Mesendoderm (in vitro differentiated cells): ENCODE measurements around the gene WDR55.

ENCODE experiments used
- DNase-seq: peaks from one replicate; pipeline ENCODE4 v3.0.0; 2013
- H2AK5ac ChIP-seq: 2 replicates; pipeline ENCODE4 v1.6.1; 2013; ENCODE audit warnings: low read length, inconsistent platforms
- H2BK120ac ChIP-seq: 2 replicates; pipeline ENCODE4 v1.6.1; 2013; ENCODE audit warnings: low read depth, mild to moderate bottlenecking, low read length, moderate library complexity, mixed read lengths
- H2BK15ac ChIP-seq: replicated peaks from 2 replicates; pipeline ENCODE4 v1.6.1; 2013; ENCODE audit warnings: low read depth, mild to moderate bottlenecking, moderate library complexity
- H2BK5ac ChIP-seq: 2 replicates; pipeline ENCODE4 v1.6.1; 2013; ENCODE audit warnings: low read length, inconsistent platforms
- H3K18ac ChIP-seq: 2 replicates; pipeline ENCODE4 v1.6.1; 2013; ENCODE audit warnings: mild to moderate bottlenecking, low read length, mixed read lengths
- H3K23ac ChIP-seq: one replicate; pipeline ENCODE4 v1.6.1; 2013; ENCODE audit warnings: low read length
- H3K27ac ChIP-seq: 2 replicates; pipeline ENCODE4 v1.5.1; 2013; ENCODE audit warnings: low read depth, mild to moderate bottlenecking, inconsistent platforms, low read length, moderate library complexity
- H3K27me3 ChIP-seq: 2 replicates; pipeline ENCODE4 v1.6.1; 2013; ENCODE audit warnings: low read length, control low read depth, mild to moderate bottlenecking, inconsistent platforms; ENCODE audit not compliant: insufficient read depth, poor library complexity
- H3K36me3 ChIP-seq: 2 replicates; pipeline ENCODE4 v1.6.1; 2013; ENCODE audit warnings: low read length, inconsistent platforms; ENCODE audit not compliant: control insufficient read depth, insufficient read depth
- H3K4ac ChIP-seq: one replicate; pipeline ENCODE4 v1.6.1; 2013; ENCODE audit warnings: low read depth, mild to moderate bottlenecking, low read length, moderate library complexity
- H3K4me1 ChIP-seq: 2 replicates; pipeline ENCODE4 v1.6.1; 2013; ENCODE audit warnings: low read depth, low read length, inconsistent platforms; ENCODE audit not compliant: control insufficient read depth
- H3K4me2 ChIP-seq: 2 replicates; pipeline ENCODE4 v1.6.1; 2013; ENCODE audit warnings: low read length
- H3K4me3 ChIP-seq: 2 replicates; pipeline ENCODE4 v1.5.1; 2013; ENCODE audit warnings: mild to moderate bottlenecking, low read length
- H3K56ac ChIP-seq: one replicate; pipeline ENCODE4 v1.6.1; 2013; ENCODE audit warnings: low read length
- H3K79me1 ChIP-seq: 2 replicates; pipeline ENCODE4 v1.6.1; 2013; ENCODE audit warnings: low read length, inconsistent platforms
- H3K79me2 ChIP-seq: 2 replicates; pipeline ENCODE4 v1.6.1; 2013; ENCODE audit warnings: mild to moderate bottlenecking, low read length; ENCODE audit not compliant: control insufficient read depth, insufficient read depth
- H3K9ac ChIP-seq: 2 replicates; pipeline ENCODE4 v1.6.1; 2013; ENCODE audit warnings: low read length, inconsistent platforms
- H4K5ac ChIP-seq: one replicate; pipeline ENCODE4 v1.6.1; 2013; ENCODE audit warnings: low read length
- H4K8ac ChIP-seq: one replicate; pipeline ENCODE4 v1.6.1; 2013; ENCODE audit warnings: low read depth, mild to moderate bottlenecking, control low read depth, low read length, moderate library complexity
- WGBS: extraction: QIAGEN DNeasy Blood & Tissue Kit; methylation state at CpG from one replicate; pipeline ENCODE4 v1.1.7; 2013; ENCODE audit warnings: low lambda C conversion rate, missing lambda C conversion rate; ENCODE audit not compliant: insufficient coverage; ENCODE audit errors: extremely low coverage; 5-methylcytosine and 5-hydroxymethylcytosine counted together

WDR55 gene

DNA sequence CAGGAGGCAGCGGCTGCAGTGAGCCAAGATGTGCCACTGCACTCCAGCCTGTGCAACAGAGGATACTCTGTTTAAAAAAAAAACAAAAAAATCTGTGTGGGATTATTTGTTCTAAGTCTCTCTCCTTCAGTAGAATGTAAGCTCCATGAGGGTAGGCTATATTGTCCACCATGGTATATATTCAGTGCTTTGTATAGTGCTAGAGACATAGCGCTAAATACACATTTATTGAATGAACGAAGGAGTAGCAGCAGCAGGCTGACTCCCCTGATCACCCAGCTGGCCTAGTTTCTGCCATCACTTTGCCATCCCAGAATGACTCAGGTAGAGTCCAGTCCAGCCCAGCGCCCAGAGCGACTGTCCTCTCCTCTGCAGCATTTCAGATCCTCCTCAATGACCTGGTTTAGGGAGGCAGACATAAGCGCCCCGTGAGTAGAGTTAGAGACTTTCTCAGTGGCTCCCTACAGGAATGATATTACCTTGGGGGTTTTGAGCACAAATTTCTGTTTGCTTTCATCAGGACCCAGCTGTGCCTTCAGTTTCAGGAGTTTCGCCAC, 25.8 kb downstream of the WDR55 start:
- H3K79me1 ChIP-seq, result peaks cover 16% of the 10 kb centered on the region
- no peaks in the 10 kb centered on the region for H3K27me3 ChIP-seq
- peaks cover 7% of the 10 kb centered on the region for H3K36me3 ChIP-seq
- H3K79me2 ChIP-seq, result peaks cover 26% of the 10 kb centered on the region
- H4K8ac ChIP-seq, result no peak overlapping the region
- no peak overlapping the region for H2BK5ac ChIP-seq
- H3K27ac ChIP-seq, result no peak overlapping the region
- no peak overlapping the region for H3K4ac ChIP-seq
- no CpG with 5 or more reads among the region's 8 CpGs for WGBS
- no peak overlapping the region for H2AK5ac ChIP-seq
- peak overlapping the region; percentile 99 for H3K4me3 ChIP-seq
- peaks cover 2% of the 10 kb centered on the region for H3K4me1 ChIP-seq
- H2BK15ac ChIP-seq, result no peak overlapping the region
- H3K9ac ChIP-seq, result peak overlapping the region; percentile 98
- H3K56ac ChIP-seq, result peak overlapping the region; percentile 99
- H3K23ac ChIP-seq, result no peak overlapping the region
- no peak overlapping the region for H2BK120ac ChIP-seq
- peak overlapping the region; percentile 89 for H3K4me2 ChIP-seq
- no peak for DNase-seq
- H4K5ac ChIP-seq, result no peak overlapping the region
- H3K18ac ChIP-seq, result no peak overlapping the region

DNA sequence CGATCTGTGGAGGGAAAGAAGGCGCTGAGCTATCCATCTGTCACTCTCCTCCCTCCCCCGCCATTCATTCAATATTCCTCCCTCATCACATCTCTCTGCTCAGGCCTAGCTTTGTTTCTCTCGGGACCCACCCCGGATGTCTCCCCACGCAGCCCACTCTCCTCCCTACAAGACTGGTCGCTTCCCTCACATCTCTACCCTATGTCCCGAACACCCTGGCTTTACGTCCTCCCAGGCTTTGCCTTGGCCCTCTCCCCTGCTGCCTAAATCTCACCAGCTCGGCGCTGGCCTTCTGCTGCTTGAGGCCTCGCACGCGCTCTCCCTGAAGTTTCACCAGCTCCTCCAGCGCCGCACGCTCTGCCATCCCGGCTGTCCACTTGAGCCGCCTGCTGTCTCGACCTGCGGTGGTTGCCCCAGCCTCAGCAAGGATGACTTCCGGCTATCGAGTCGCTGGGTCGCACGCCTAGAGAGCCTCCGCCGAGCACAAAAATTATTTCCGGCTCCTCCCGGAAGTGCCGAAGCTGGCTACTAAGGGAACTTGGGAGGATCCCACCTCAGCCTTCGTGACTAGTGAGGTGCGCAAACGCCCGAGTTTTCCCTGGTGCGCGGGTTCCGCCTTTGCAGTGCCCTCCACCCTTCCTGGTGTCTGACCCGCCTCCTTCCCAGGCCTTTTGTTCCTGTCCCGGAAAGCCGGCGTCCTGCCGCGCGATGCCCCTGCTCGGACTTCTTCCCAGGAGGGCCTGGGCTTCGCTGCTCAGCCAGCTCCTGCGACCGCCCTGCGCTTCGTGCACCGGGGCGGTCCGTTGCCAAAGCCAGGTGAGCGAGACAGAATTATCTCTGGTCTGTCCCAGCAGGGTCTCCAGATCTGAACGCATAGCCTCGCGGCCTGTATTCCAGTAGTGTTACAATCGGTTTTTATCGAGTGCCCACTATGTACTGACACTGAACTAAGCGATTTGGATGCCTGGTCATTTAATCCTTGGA, 26.5 kb downstream of the WDR55 start, which contains the start of the genes HARS1 and HARS2:
Gene HARS1, minus strand, starts transcription at position 430 of the 984 bp plus-strand sequence. Its CDS starts 66 bp downstream, at position 364.
Gene HARS2, plus strand, starts transcription at position 515 of the 984 bp plus-strand sequence. Its CDS starts 194 bp downstream, at position 709.
- no peak within 1 kb of the TSS for H2AK5ac ChIP-seq
- peak within 1 kb of the TSS; percentile 98 for H3K9ac ChIP-seq
- H3K18ac ChIP-seq, result peak within 1 kb of the TSS; percentile 41
- no peak within 1 kb of the TSS for H4K5ac ChIP-seq
- peak within 1 kb of the TSS; percentile 82 for H3K4ac ChIP-seq
- H3K27ac ChIP-seq, result peak within 1 kb of the TSS; percentile 77
- H3K4me2 ChIP-seq, result peak within 1 kb of the TSS; percentile 89
- peaks cover 9% of the 10 kb centered on the region for H3K36me3 ChIP-seq
- no peak within 1 kb of the TSS for H2BK120ac ChIP-seq
- WGBS, result no CpG with 5 or more reads among the region's 61 CpGs
- H3K56ac ChIP-seq, result peak within 1 kb of the TSS; percentile 99
- peak within 1 kb of the TSS; percentile 66 for H2BK5ac ChIP-seq
- peaks cover 2% of the 10 kb centered on the region for H3K4me1 ChIP-seq
- H3K4me3 ChIP-seq, result peak within 1 kb of the TSS; percentile 99
- no peak within 1 kb of the TSS for H2BK15ac ChIP-seq
- DNase-seq, result peak; percentile 99
- H3K27me3 ChIP-seq, result no peaks in the 10 kb centered on the region
- peaks cover 26% of the 10 kb centered on the region for H3K79me2 ChIP-seq
- no peak within 1 kb of the TSS for H4K8ac ChIP-seq
- H3K79me1 ChIP-seq, result peaks cover 17% of the 10 kb centered on the region
- peak within 1 kb of the TSS; percentile 98 for H3K23ac ChIP-seq

DNA sequence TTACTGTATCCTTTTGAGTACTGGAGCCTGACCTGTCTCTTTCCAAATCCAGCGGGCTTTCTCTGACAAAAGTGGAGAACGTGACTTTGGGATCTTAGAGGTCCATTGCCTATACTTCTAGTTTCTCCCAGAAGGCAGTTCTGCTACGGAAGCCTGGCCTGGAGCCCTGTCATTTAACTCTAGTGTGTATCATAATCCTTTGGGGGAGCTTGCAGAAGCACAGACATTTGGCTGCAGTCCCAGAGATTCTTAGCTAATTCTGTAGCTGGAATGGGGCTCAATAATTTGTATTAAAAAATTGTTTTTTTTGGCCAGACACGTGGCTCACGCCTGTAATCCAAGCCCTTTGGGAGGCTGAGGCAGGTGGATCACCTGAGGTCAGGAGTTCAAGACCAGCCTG, 29.6 kb downstream of the WDR55 start:
- peaks cover 26% of the 10 kb centered on the region for H3K79me2 ChIP-seq
- H3K56ac ChIP-seq, result no peak overlapping the region
- WGBS, result no CpG with 5 or more reads among the region's 5 CpGs
- no peak overlapping the region for H3K4ac ChIP-seq
- H3K36me3 ChIP-seq, result peaks cover 17% of the 10 kb centered on the region
- no peak overlapping the region for H3K4me2 ChIP-seq
- peaks cover 4% of the 10 kb centered on the region for H3K4me1 ChIP-seq
- H3K4me3 ChIP-seq, result no peak overlapping the region
- no peak overlapping the region for H3K23ac ChIP-seq
- H4K5ac ChIP-seq, result no peak overlapping the region
- H2AK5ac ChIP-seq, result no peak overlapping the region
- H2BK120ac ChIP-seq, result no peak overlapping the region
- H3K18ac ChIP-seq, result no peak overlapping the region
- no peak overlapping the region for H2BK15ac ChIP-seq
- peaks cover 16% of the 10 kb centered on the region for H3K79me1 ChIP-seq
- no peak overlapping the region for H4K8ac ChIP-seq
- H3K9ac ChIP-seq, result no peak overlapping the region
- no peak for DNase-seq
- no peaks in the 10 kb centered on the region for H3K27me3 ChIP-seq
- H2BK5ac ChIP-seq, result no peak overlapping the region
- no peak overlapping the region for H3K27ac ChIP-seq

DNA sequence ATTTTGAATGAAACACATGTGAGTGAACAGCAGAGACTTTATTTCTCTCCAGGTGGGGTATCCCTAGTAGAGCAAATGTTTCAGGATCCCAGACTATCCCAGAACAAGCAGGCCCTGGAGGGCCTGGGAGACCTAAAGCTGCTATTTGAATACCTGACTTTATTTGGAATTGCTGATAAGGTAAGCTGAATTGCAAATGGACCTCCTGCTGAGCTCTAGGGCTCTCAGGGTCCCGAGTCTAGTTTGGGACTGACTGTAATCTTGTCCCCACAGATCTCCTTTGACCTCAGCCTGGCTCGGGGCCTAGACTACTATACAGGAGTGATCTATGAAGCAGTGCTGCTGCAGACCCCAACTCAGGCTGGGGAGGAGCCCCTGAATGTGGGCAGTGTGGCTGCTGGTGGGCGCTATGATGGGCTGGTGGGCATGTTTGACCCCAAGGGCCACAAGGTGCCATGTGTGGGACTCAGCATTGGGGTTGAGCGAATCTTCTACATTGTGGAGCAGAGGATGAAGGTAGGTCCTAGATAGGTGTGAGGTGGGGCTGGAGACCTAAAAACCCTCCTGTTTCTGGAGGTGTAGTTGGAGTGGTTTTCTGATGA, 32.3 kb downstream of the WDR55 start:
- no CpG with 5 or more reads among the region's 4 CpGs for WGBS
- Histone ChIP-seq H4K8ac (no peak overlapping the region), H3K79me2 (peaks cover 25% of the 10 kb centered on the region), H3K4ac (no peak overlapping the region), H3K4me2 (no peak overlapping the region), H3K79me1 (peaks cover 13% of the 10 kb centered on the region), H3K9ac (no peak overlapping the region), H3K27ac (no peak overlapping the region), H2BK120ac (no peak overlapping the region), H2AK5ac (no peak overlapping the region), H4K5ac (no peak overlapping the region), H2BK5ac (no peak overlapping the region), H3K27me3 (no peaks in the 10 kb centered on the region), H2BK15ac (no peak overlapping the region), H3K18ac (no peak overlapping the region), H3K4me1 (peaks cover 2% of the 10 kb centered on the region), H3K56ac (peak overlapping the region; percentile 39), H3K36me3 (peaks cover 17% of the 10 kb centered on the region), H3K23ac (no peak overlapping the region), H3K4me3 (no peak overlapping the region)
- peak; percentile 76 for DNase-seq

DNA sequence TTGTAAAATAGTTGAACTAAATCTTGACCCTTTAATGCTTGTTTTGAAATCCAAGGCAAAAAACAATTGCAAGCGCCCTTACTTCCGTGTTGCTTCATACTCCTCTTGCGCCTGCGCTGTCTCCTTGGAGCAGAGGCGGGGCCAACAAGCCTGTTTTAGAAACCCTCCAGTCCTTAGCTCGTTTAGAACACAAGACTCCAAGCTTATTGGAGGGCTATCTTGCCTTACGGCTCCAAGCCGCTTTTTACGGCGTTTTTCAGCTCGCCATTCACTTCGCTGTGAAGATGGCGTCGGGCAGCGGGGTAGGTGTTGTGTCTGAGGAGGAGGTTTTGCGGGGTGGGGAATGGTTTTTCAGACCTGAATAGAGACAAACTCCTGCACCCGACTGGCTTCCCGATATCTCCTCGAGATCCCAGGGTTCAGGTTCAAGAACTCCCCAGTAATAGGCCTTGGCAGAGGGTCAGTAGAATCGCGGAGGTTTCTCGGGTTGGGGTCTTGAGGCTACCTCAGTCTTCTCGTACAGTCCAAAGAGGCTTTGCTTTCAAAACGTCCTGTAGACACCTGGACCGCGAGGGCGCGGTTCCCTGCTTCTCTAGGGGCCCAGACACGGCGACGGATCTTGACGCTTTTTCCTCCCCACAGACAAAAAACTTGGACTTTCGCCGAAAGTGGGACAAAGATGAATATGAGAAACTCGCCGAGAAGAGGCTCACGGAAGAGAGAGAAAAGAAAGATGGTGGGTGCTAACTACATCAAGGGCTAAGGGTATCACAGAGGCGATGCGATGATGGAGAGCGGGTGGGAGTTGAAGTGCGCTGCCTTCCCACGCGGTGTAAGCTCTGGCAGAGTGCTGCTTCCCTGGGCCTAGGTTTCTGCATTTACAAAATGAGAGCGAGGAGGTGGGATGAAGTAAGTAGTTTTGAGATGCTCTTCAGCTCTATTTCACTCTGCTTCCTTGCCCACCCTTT, 35.8 kb downstream of the WDR55 start, which contains the start of gene ZMAT2:
Gene ZMAT2, plus strand, starts transcription at position 271 of the 968 bp plus-strand sequence. Its CDS starts 14 bp downstream, at position 285.
- Histone ChIP-seq H3K4me1 (peaks cover 2% of the 10 kb centered on the region), H3K4me2 (peak within 1 kb of the TSS; percentile 65), H3K4me3 (peak within 1 kb of the TSS; percentile 83), H3K4ac (peak within 1 kb of the TSS; percentile 88), H3K27me3 (no peaks in the 10 kb centered on the region), H2BK120ac (no peak within 1 kb of the TSS), H3K36me3 (peaks cover 18% of the 10 kb centered on the region), H3K79me1 (peaks cover 7% of the 10 kb centered on the region), H3K23ac (no peak within 1 kb of the TSS), H2BK5ac (no peak within 1 kb of the TSS), H2BK15ac (no peak within 1 kb of the TSS), H3K56ac (peak within 1 kb of the TSS; percentile 85), H3K79me2 (peaks cover 9% of the 10 kb centered on the region), H3K18ac (no peak within 1 kb of the TSS), H3K27ac (no peak within 1 kb of the TSS), H4K8ac (no peak within 1 kb of the TSS), H3K9ac (peak within 1 kb of the TSS; percentile 84), H4K5ac (no peak within 1 kb of the TSS), H2AK5ac (no peak within 1 kb of the TSS)
- no CpG with 5 or more reads among the region's 44 CpGs for WGBS
- peak; percentile 99 for DNase-seq
